Measurements from ENCODE around the gene TMEM131.

The TMEM131 gene

DNA sequence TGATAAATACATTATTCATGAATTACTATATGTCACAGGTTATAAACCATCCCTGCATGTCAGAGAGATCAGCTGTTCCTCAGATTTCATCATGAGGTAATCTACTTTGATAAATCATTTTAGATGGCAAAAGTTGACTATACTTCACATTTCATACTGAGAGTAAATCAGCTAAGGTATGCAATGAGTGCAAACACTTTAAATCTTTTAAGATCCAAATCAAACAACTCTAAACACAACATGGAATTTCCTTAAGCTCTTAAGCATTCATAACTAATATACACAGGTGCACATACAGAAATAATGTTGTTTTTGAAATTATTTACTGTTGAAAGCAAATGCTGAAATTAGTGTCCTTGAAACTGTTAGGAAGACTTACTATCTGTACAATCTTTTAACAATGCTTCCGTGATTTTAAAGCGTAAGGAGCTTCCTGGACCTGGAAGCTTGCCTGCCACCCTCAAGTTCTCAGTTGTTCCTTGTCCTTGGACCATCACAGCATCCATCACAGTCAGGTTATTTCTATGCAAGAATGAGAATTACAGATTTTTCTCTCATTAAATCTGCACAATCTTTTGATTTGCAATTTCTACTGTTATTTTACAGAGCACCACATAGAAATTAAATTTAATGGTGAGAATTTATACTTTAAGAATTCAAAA lies 199.2 kb downstream of the TMEM131 start:
- Histone ChIP-seq H3K4me3 (ENCODE audit: insufficient read depth, low read depth, low read length) (no peak overlapping the region), H3K4me1 (ENCODE audit: control insufficient read depth, insufficient read depth, low read length) (no peaks in the 10 kb centered on the region), H3K27me3 (ENCODE audit: control insufficient read depth, insufficient read depth, low read length, poor library complexity, severe bottlenecking) (no peaks in the 10 kb centered on the region), H3K27ac (ENCODE audit: insufficient read depth, low read depth, low read length, poor library complexity, severe bottlenecking) (peak overlapping the region; percentile 13), H3K36me3 (ENCODE audit: control insufficient read depth, insufficient read depth, low read length) (peaks cover 13% of the 10 kb centered on the region), H3K9me3 (ENCODE audit: control insufficient read depth, low read length) (no peaks in the 10 kb centered on the region)
- 93 to 98% methylated on average over 2 of the region's 2 CpGs for WGBS, 2 experiments

DNA sequence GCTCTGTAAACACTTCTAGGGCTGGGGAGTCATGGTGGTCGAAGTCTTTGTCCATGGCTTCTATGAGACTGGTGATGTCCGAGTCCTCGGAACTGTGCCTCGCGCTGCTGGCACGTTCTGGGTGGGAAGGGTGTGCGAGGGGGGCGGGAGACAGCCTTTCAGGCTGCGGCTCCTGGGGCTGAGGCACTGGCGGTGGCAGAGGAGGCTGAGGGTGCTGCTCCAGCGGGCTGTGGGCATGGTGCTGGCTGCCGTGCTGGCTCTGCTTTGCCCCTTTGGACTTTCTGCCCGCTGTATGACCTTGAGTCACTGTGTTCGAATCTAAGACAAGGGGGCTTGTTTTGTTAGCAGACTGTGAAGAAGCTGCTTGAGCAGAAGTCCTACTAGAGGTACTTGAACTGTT lies 203.3 kb downstream of the TMEM131 start:
- H3K4me3 ChIP-seq (ENCODE audit: insufficient read depth, low read depth, low read length), result no peak overlapping the region
- H3K36me3 ChIP-seq (ENCODE audit: control insufficient read depth, insufficient read depth, low read length), result peaks cover 16% of the 10 kb centered on the region
- H3K27me3 ChIP-seq (ENCODE audit: control insufficient read depth, insufficient read depth, low read length, poor library complexity, severe bottlenecking), result no peaks in the 10 kb centered on the region
- 93 to 94% methylated on average over 14 of the region's 14 CpGs for WGBS, 2 experiments
- H3K4me1 ChIP-seq (ENCODE audit: control insufficient read depth, insufficient read depth, low read length), result no peaks in the 10 kb centered on the region
- H3K9me3 ChIP-seq (ENCODE audit: control insufficient read depth, low read length), result no peaks in the 10 kb centered on the region
- H3K27ac ChIP-seq (ENCODE audit: insufficient read depth, low read depth, low read length, poor library complexity, severe bottlenecking), result no peak overlapping the region

DNA sequence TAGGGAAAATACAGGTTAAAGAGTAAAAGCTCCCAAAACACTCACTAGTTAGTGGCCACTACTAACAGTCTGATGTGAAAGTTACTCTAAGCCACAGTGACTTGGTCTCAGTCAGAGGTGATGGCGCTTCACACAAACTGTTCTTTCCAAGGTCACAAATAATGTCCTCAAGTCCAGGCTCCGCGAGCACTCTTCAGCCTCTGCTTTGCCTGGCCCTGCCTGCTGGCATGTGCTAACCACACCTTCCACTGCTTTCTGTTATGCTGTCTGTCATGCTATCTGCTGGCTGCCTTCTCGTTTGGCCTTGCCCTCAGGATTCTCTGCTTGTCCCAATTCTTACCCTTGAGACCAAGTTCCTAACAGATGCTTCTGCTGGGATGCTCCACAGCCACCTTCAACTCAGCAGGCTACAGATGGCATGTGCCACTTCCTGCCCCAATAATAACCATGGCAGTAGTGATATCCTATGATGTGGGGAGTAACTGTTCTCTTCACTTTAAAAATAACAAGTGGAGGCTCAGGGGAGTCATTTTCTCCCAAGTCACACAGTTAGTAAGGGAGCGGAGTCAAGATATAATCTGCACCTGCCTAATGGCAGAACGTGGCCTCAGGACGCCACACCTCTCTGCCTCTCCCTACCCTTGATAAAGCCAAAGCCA lies 206.6 kb downstream of the TMEM131 start:
- H3K9me3 ChIP-seq (ENCODE audit: control insufficient read depth, low read length), result no peaks in the 10 kb centered on the region
- no peaks in the 10 kb centered on the region for H3K27me3 ChIP-seq (ENCODE audit: control insufficient read depth, insufficient read depth, low read length, poor library complexity, severe bottlenecking)
- peaks cover 16% of the 10 kb centered on the region for H3K36me3 ChIP-seq (ENCODE audit: control insufficient read depth, insufficient read depth, low read length)
- H3K27ac ChIP-seq (ENCODE audit: insufficient read depth, low read depth, low read length, poor library complexity, severe bottlenecking), result no peak overlapping the region
- WGBS, 2 experiments, result 95 to 96% methylated on average over 7 of the region's 7 CpGs
- H3K4me1 ChIP-seq (ENCODE audit: control insufficient read depth, insufficient read depth, low read length), result no peaks in the 10 kb centered on the region
- no peak overlapping the region for H3K4me3 ChIP-seq (ENCODE audit: insufficient read depth, low read depth, low read length)

DNA sequence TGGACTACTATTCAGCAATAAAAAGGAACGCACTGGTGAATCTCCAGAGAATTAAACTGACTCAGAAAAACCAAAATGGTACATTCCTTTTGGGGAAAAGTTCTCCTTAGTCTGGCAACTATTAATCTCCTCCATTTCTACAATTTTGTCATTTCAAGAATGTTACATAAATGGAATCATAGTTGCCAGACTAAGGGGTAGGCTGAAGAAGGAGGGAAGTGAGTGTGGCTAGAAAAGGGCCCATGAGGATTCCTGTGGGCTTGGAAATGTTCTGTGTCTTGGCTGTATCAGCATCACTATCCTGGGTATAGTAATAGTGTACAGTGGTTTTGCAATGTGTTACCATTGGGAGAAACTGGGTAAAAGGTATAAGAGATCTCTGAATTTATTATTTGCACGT lies 209.9 kb downstream of the TMEM131 start:
- H3K27me3 ChIP-seq (ENCODE audit: control insufficient read depth, insufficient read depth, low read length, poor library complexity, severe bottlenecking), result no peaks in the 10 kb centered on the region
- H3K27ac ChIP-seq (ENCODE audit: insufficient read depth, low read depth, low read length, poor library complexity, severe bottlenecking), result no peak overlapping the region
- WGBS, 2 experiments, result 88 to 91% methylated on average over 2 of the region's 2 CpGs
- no peaks in the 10 kb centered on the region for H3K4me1 ChIP-seq (ENCODE audit: control insufficient read depth, insufficient read depth, low read length)
- no peaks in the 10 kb centered on the region for H3K9me3 ChIP-seq (ENCODE audit: control insufficient read depth, low read length)
- no peak overlapping the region for H3K4me3 ChIP-seq (ENCODE audit: insufficient read depth, low read depth, low read length)
- H3K36me3 ChIP-seq (ENCODE audit: control insufficient read depth, insufficient read depth, low read length), result no peaks in the 10 kb centered on the region

DNA sequence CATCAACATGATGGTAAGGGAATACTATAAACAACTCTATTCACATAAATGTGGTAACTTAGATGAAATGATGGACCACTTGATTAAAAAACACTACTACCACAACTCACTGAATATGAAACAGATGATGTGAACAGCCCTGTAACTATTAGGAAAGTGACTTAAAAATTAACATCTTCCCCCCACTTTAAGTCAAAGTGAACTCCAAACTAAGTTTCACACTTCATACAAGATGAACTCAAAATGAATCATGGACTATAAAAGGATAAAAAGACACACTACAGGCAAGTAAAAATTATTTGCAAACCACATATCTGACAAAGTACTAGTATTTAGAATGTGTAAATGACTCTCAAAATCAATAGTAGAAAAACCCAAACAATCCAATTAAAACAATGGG lies 210.8 kb downstream of the TMEM131 start:
- H3K27ac ChIP-seq (ENCODE audit: insufficient read depth, low read depth, low read length, poor library complexity, severe bottlenecking), result no peak overlapping the region
- H3K27me3 ChIP-seq (ENCODE audit: control insufficient read depth, insufficient read depth, low read length, poor library complexity, severe bottlenecking), result no peaks in the 10 kb centered on the region
- no peaks in the 10 kb centered on the region for H3K9me3 ChIP-seq (ENCODE audit: control insufficient read depth, low read length)
- H3K4me3 ChIP-seq (ENCODE audit: insufficient read depth, low read depth, low read length), result no peak overlapping the region
- H3K36me3 ChIP-seq (ENCODE audit: control insufficient read depth, insufficient read depth, low read length), result no peaks in the 10 kb centered on the region
- no peaks in the 10 kb centered on the region for H3K4me1 ChIP-seq (ENCODE audit: control insufficient read depth, insufficient read depth, low read length)

DNA sequence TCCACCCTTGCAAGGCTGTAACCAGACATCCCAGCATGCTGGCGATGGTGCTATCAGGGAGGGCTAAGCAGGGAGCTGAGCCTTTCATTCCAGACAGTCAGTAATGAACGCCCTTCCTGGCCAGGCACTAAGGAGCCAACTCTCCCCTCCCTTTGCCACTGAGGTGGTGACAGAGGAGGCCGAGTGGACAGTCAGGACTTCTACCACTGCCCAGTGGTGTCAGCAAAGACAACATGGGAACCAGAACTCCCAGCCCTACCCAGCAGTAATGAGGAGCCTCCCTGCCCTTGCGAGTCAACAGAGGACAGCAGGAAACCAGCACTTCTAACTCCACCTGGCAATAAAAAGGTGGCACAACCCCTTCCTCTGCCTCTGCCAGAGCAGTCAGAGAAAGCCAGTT lies 213.8 kb downstream of the TMEM131 start:
- no peaks in the 10 kb centered on the region for H3K27me3 ChIP-seq (ENCODE audit: control insufficient read depth, insufficient read depth, low read length, poor library complexity, severe bottlenecking)
- no peaks in the 10 kb centered on the region for H3K9me3 ChIP-seq (ENCODE audit: control insufficient read depth, low read length)
- H3K27ac ChIP-seq (ENCODE audit: insufficient read depth, low read depth, low read length, poor library complexity, severe bottlenecking), result no peak overlapping the region
- no peak overlapping the region for H3K4me3 ChIP-seq (ENCODE audit: insufficient read depth, low read depth, low read length)
- no peaks in the 10 kb centered on the region for H3K36me3 ChIP-seq (ENCODE audit: control insufficient read depth, insufficient read depth, low read length)
- no peaks in the 10 kb centered on the region for H3K4me1 ChIP-seq (ENCODE audit: control insufficient read depth, insufficient read depth, low read length)
- 92% methylated on average over 4 of the region's 4 CpGs for WGBS, 2 experiments

DNA sequence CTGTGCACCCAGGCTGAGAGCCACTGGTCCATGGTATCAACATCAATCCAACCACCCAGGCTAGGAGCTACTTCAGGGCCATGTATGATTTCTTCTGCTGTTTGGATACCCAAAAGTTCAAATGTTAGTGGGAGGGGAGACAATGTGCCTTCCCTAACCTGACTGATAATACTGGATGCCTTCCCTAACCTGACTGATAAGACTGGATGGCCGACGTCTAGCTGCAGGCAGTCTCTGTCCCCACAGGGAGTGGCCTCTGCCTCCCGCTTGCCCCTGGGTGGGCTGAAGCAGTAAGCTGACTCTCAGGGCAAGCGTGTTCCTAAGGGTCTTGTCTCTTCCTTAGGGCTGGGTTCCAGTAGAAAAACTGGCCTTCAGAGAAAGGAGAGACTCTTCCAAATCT lies 216.6 kb downstream of the TMEM131 start:
- H3K27me3 ChIP-seq (ENCODE audit: control insufficient read depth, insufficient read depth, low read length, poor library complexity, severe bottlenecking), result no peaks in the 10 kb centered on the region
- H3K36me3 ChIP-seq (ENCODE audit: control insufficient read depth, insufficient read depth, low read length), result peaks cover 8% of the 10 kb centered on the region
- 90 to 94% methylated on average over 4 of the region's 4 CpGs for WGBS, 2 experiments
- H3K27ac ChIP-seq (ENCODE audit: insufficient read depth, low read depth, low read length, poor library complexity, severe bottlenecking), result no peak overlapping the region
- H3K4me1 ChIP-seq (ENCODE audit: control insufficient read depth, insufficient read depth, low read length), result no peaks in the 10 kb centered on the region
- no peak overlapping the region for H3K4me3 ChIP-seq (ENCODE audit: insufficient read depth, low read depth, low read length)
- no peaks in the 10 kb centered on the region for H3K9me3 ChIP-seq (ENCODE audit: control insufficient read depth, low read length)

DNA sequence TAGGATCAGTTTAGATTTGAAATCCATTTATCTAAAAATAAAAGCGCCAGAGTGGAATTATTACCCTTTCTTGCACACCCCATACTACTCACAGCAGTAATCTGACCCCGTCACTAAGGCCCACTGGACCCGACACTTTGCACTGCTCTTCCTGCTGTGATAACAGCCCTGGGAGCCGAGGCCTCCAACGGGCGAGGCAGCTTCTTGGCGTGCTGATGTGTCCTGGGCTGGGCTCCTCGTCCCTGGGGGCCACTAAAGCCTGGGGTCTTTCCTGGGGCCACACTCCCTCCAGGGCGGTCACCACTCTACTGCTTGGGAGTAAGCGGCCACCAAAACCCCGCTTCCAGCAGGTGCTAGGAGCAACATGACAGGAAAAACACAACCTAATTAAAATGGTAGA lies 220.7 kb downstream of the TMEM131 start:
- Histone ChIP-seq H3K4me1 (ENCODE audit: control insufficient read depth, insufficient read depth, low read length) (no peaks in the 10 kb centered on the region), H3K4me3 (ENCODE audit: insufficient read depth, low read depth, low read length) (no peak overlapping the region), H3K27me3 (ENCODE audit: control insufficient read depth, insufficient read depth, low read length, poor library complexity, severe bottlenecking) (no peaks in the 10 kb centered on the region), H3K9me3 (ENCODE audit: control insufficient read depth, low read length) (no peaks in the 10 kb centered on the region), H3K36me3 (ENCODE audit: control insufficient read depth, insufficient read depth, low read length) (peaks cover 8% of the 10 kb centered on the region), H3K27ac (ENCODE audit: insufficient read depth, low read depth, low read length, poor library complexity, severe bottlenecking) (no peak overlapping the region)
- WGBS, 2 experiments, result 91 to 94% methylated on average over 11 of the region's 11 CpGs

DNA sequence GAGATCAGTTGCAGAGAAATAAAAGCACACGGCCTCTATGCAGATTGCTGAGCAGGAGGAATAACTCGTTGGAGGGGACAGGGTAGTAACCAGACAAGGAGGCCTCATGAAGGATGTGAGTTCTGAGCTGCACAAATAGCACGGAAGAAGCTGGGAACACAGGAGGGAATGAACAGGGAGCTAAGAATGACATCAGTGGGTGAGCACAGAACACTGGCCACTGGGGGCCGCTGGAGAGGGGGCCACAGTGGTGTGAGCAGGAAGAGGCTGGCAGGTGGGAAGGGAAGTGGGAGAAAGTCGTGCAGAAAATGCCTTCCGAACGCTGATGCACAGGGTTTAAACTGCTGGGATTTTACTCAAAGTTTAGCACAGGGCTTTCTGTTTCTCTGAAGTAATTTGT lies 221.3 kb downstream of the TMEM131 start:
- H3K4me3 ChIP-seq (ENCODE audit: insufficient read depth, low read depth, low read length), result no peak overlapping the region
- no peaks in the 10 kb centered on the region for H3K4me1 ChIP-seq (ENCODE audit: control insufficient read depth, insufficient read depth, low read length)
- H3K27ac ChIP-seq (ENCODE audit: insufficient read depth, low read depth, low read length, poor library complexity, severe bottlenecking), result no peak overlapping the region
- no peaks in the 10 kb centered on the region for H3K27me3 ChIP-seq (ENCODE audit: control insufficient read depth, insufficient read depth, low read length, poor library complexity, severe bottlenecking)
- WGBS, 2 experiments, result 64% methylated on average over 7 of the region's 7 CpGs
- no peaks in the 10 kb centered on the region for H3K9me3 ChIP-seq (ENCODE audit: control insufficient read depth, low read length)
- H3K36me3 ChIP-seq (ENCODE audit: control insufficient read depth, insufficient read depth, low read length), result peaks cover 8% of the 10 kb centered on the region

DNA sequence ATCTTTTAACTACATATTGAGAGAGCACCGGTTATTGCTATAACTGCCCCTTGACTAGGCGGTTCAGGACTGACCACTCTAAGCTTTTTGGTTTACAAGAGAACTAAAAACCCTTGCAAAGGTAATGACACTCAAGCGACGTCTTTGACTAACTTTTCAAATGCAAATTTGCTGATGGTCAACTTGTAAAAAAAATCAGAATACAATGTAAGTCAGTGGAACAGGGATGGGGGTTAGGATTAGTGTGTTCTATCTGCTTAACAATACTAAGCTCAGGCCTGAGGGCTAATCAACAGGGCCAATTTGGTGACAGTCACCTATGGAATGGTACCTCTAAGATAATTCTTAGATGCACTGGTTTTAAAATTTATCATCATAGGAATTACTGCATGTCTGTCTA lies 225.3 kb downstream of the TMEM131 start:
- Histone ChIP-seq H3K4me3 (ENCODE audit: insufficient read depth, low read depth, low read length) (no peak overlapping the region), H3K27ac (ENCODE audit: insufficient read depth, low read depth, low read length, poor library complexity, severe bottlenecking) (no peak overlapping the region), H3K27me3 (ENCODE audit: control insufficient read depth, insufficient read depth, low read length, poor library complexity, severe bottlenecking) (no peaks in the 10 kb centered on the region), H3K36me3 (ENCODE audit: control insufficient read depth, insufficient read depth, low read length) (peaks cover 8% of the 10 kb centered on the region), H3K9me3 (ENCODE audit: control insufficient read depth, low read length) (no peaks in the 10 kb centered on the region), H3K4me1 (ENCODE audit: control insufficient read depth, insufficient read depth, low read length) (no peaks in the 10 kb centered on the region)
- WGBS, 2 experiments, result 29 to 34% methylated on average over 4 of the region's 4 CpGs

Data from ectodermal cell (in vitro differentiated cells).